Right cardiac atrium (tissue), 5 donors: ENCODE results near the gene CHCHD1. TPM values are rescaled to one million over a fixed set of nuclear protein-coding genes. Genes with fewer than 3 reads are reported as not detected.

Source experiments
- ATAC-seq, 2 donors: fragments of 200-7000 bp; cut with Tn5 transposase; one replicate each; pipeline versions ENCODE4 v1.8.0 to v1.9.1; 2020; ENCODE audit warnings: moderate library complexity in 2 of 2, mild to moderate bottlenecking in 1 of 2
- DNase-seq, 3 donors: peaks; one replicate each; pipeline ENCODE4 v3.0.0-alpha.2; 2020
- H3K27ac ChIP-seq: one replicate; pipeline ENCODE4 v1.5.1; 2013; ENCODE audit warnings: mild to moderate bottlenecking, low read length, control low read depth, moderate library complexity
- H3K27me3 ChIP-seq: one replicate; pipeline ENCODE4 v1.6.1; 2013; ENCODE audit not compliant: control insufficient read depth, insufficient read depth
- H3K4me1 ChIP-seq: one replicate; pipeline ENCODE4 v1.6.1; 2013; ENCODE audit warnings: low read length; ENCODE audit not compliant: control insufficient read depth, insufficient read depth
- H3K4me3 ChIP-seq: one replicate; pipeline ENCODE4 v1.5.1; 2013; ENCODE audit warnings: low read length, control low read depth
- H3K9me3 ChIP-seq: one replicate; pipeline ENCODE4 v1.6.1; 2013; ENCODE audit warnings: low read length; ENCODE audit not compliant: control insufficient read depth
- WGBS: extraction: QIAGEN DNeasy Blood & Tissue Kit; methylation state at CpG from one replicate; pipeline ENCODE4 v1.1.7; 2013; 5-methylcytosine and 5-hydroxymethylcytosine counted together
- intact Hi-C, 4 donors: fragments of 100-400 bp; cut with DNase I; formaldehyde crosslinking; loops; one replicate each; pipeline versions ENCODE4 v1.11.0 to v1.14.0; 2022 to 2023
- polyA plus RNA-seq: library from polyadenylated mRNA; stranded (reverse); fragments of 200-250 nt; gene quantifications from one replicate; pipeline ENCODE4 v1.2.3, GENCODE V29; 2013
- total RNA-seq, 4 donors: library from RNA; stranded (reverse); fragmentation: NEBNext Ultra II Directional; extraction: Animal tissue kit (Norgen Biotek cat#: 25700); gene quantifications; one replicate each; pipeline ENCODE4 v1.2.1, GENCODE V29; 2021
- donor health status: healthy with polysubstance abuse.
- donor health status: DM: no; HTN: yes; CAD: no.
- donor health status: DM: no; HTN: no; CAD: no.
- donor health status: DM: no; HTN: yes; CAD: no; lungs with severe emphysema.
- donor health status: DM: yes; HTN: yes; CAD: no.

Gene CHCHD1
- total and polyA plus RNA-seq, 5 donors = 20.6 to 76.8 (median 23.8) TPM

- ATAC-seq (peak; percentile 20 to 58), DNase-seq (peak in 2 of 3 donors; percentile 65 to 81)
- peaks cover 5% of the 10 kb centered on the region for H3K4me1 ChIP-seq
- no peaks in the 10 kb centered on the region for H3K9me3 ChIP-seq
- H3K27me3 ChIP-seq = no peaks in the 10 kb centered on the region
- H3K4me3 ChIP-seq = peak overlapping the region; percentile 80
- H3K27ac ChIP-seq = peak overlapping the region; percentile 92
- WGBS = under 1% methylated on average over 10 of the region's 10 CpGs
- intact Hi-C loops = loop anchor here in 1 of 4 donors (5.0 kb wide), 1 partner anchor 92 kb away; no protein-coding TSS in a partner anchor
These were observed 37.2 kb upstream of the CHCHD1 start for GRCh38 chr10:73744664-73744975.

- WGBS = 79% methylated on average over 2 of the region's 2 CpGs
- ATAC-seq (no peak), DNase-seq (no peak)
- Histone ChIP-seq H3K27me3 (no peaks in the 10 kb centered on the region), H3K4me3 (no peak overlapping the region), H3K4me1 (peaks cover 7% of the 10 kb centered on the region), H3K9me3 (no peaks in the 10 kb centered on the region), H3K27ac (no peak overlapping the region)
- intact Hi-C loops = no loop called here
These were observed 35.1 kb upstream of the CHCHD1 start for GRCh38 chr10:73746721-73747120.

GRCh38 chr10:73750819-73751218, 31.0 kb upstream of the CHCHD1 start:
- ATAC-seq = no peak
- no peaks in the 10 kb centered on the region for H3K27me3 ChIP-seq
- H3K27ac ChIP-seq = no peak overlapping the region
- no peak overlapping the region for H3K4me3 ChIP-seq
- peaks cover 2% of the 10 kb centered on the region for H3K4me1 ChIP-seq
- WGBS = 86% methylated on average over 1 of the region's 1 CpG
- no peak for DNase-seq
- intact Hi-C loops = no loop called here
- no peaks in the 10 kb centered on the region for H3K9me3 ChIP-seq

- Histone ChIP-seq H3K4me1 (no peaks in the 10 kb centered on the region), H3K27ac (no peak overlapping the region), H3K27me3 (no peaks in the 10 kb centered on the region), H3K4me3 (no peak overlapping the region), H3K9me3 (no peaks in the 10 kb centered on the region)
- no peak for DNase-seq
- no peak for ATAC-seq
- 32% methylated on average over 1 of the region's 1 CpG for WGBS
- intact Hi-C loops = no loop called here
These were observed 25.7 kb upstream of the CHCHD1 start for GRCh38 chr10:73756183-73756582.

GRCh38 chr10:73758704-73759511, 22.9 kb upstream of the CHCHD1 start:
- DNase-seq = no peak
- no peak overlapping the region for H3K4me3 ChIP-seq
- no peaks in the 10 kb centered on the region for H3K27me3 ChIP-seq
- H3K9me3 ChIP-seq = no peaks in the 10 kb centered on the region
- H3K4me1 ChIP-seq = no peaks in the 10 kb centered on the region
- intact Hi-C loops = no loop called here
- ATAC-seq = no peak
- 90% methylated on average over 9 of the region's 9 CpGs for WGBS
- H3K27ac ChIP-seq = no peak overlapping the region

- WGBS = 82% methylated on average over 5 of the region's 5 CpGs
- DNase-seq (no peak), ATAC-seq (peak in 1 of 2 donors; percentile 31)
- intact Hi-C loops = no loop called here
- Histone ChIP-seq H3K4me3 (no peak overlapping the region), H3K27ac (no peak overlapping the region), H3K27me3 (no peaks in the 10 kb centered on the region), H3K9me3 (no peaks in the 10 kb centered on the region), H3K4me1 (no peaks in the 10 kb centered on the region)
These were observed 22.2 kb upstream of the CHCHD1 start for GRCh38 chr10:73759512-73760115.

- H3K9me3 ChIP-seq = no peaks in the 10 kb centered on the region
- no peaks in the 10 kb centered on the region for H3K4me1 ChIP-seq
- H3K27ac ChIP-seq = no peak overlapping the region
- DNase-seq (no peak), ATAC-seq (no peak)
- H3K4me3 ChIP-seq = no peak overlapping the region
- 84% methylated on average over 1 of the region's 1 CpG for WGBS
- intact Hi-C loops = no loop called here
- H3K27me3 ChIP-seq = no peaks in the 10 kb centered on the region
These were observed 20.1 kb upstream of the CHCHD1 start for GRCh38 chr10:73761781-73762180.

- no peak overlapping the region for H3K27ac ChIP-seq
- DNase-seq (no peak), ATAC-seq (no peak)
- no peaks in the 10 kb centered on the region for H3K4me1 ChIP-seq
- no peak overlapping the region for H3K4me3 ChIP-seq
- H3K9me3 ChIP-seq = no peaks in the 10 kb centered on the region
- intact Hi-C loops = no loop called here
- H3K27me3 ChIP-seq = no peaks in the 10 kb centered on the region
- 69% methylated on average over 2 of the region's 2 CpGs for WGBS
These were observed 18.9 kb upstream of the CHCHD1 start for GRCh38 chr10:73762915-73763314.

GRCh38 chr10:73763343-73763742, 18.5 kb upstream of the CHCHD1 start:
- DNase-seq (no peak), ATAC-seq (no peak)
- Histone ChIP-seq H3K27ac (no peak overlapping the region), H3K9me3 (no peaks in the 10 kb centered on the region), H3K4me3 (no peak overlapping the region), H3K27me3 (no peaks in the 10 kb centered on the region), H3K4me1 (no peaks in the 10 kb centered on the region)
- intact Hi-C loops = no loop called here
- 92% methylated on average over 2 of the region's 2 CpGs for WGBS

- H3K27me3 ChIP-seq = no peaks in the 10 kb centered on the region
- no peak for DNase-seq
- WGBS = 89% methylated on average over 6 of the region's 6 CpGs
- no peak for ATAC-seq
- no peaks in the 10 kb centered on the region for H3K9me3 ChIP-seq
- no peak overlapping the region for H3K27ac ChIP-seq
- H3K4me3 ChIP-seq = no peak overlapping the region
- H3K4me1 ChIP-seq = no peaks in the 10 kb centered on the region
- intact Hi-C loops = no loop called here
These were observed 16.8 kb upstream of the CHCHD1 start for GRCh38 chr10:73765066-73765465.

GRCh38 chr10:73768881-73769280, 13.0 kb upstream of the CHCHD1 start:
- Histone ChIP-seq H3K9me3 (no peaks in the 10 kb centered on the region), H3K27ac (no peak overlapping the region), H3K4me1 (peaks cover 2% of the 10 kb centered on the region), H3K27me3 (no peaks in the 10 kb centered on the region), H3K4me3 (no peak overlapping the region)
- intact Hi-C loops = no loop called here
- ATAC-seq (no peak), DNase-seq (peak in 1 of 3 donors; percentile 39)
- WGBS = 81% methylated on average over 11 of the region's 11 CpGs
